SK-N-SH (cell line): ENCODE results near the gene TMC1.

Experiments used
- CHD2 ChIP-seq: fragments of 150-350 bp; IDR thresholded peaks from 2 replicates; pipeline ENCODE4 v1.6.1; 2018; ENCODE audit warnings: low read length; ENCODE audit not compliant: partially characterized antibody
- CTCF ChIP-seq: fragments of 200-600 bp; sonication (generic); IDR thresholded peaks from 2 replicates; pipeline ENCODE4 v1.6.1; 2017; ENCODE audit warnings: antibody characterized with exemption, mild to moderate bottlenecking, moderate library complexity
- FOXM1 ChIP-seq: IDR thresholded peaks from 2 replicates; pipeline ENCODE4 v1.4.0; 2012; ENCODE audit warnings: low read depth, mild to moderate bottlenecking
- GATA2 ChIP-seq: sonication (generic); formaldehyde crosslinking; IDR thresholded peaks from 2 replicates; pipeline ENCODE4 v1.5.0; 2020; ENCODE audit warnings: mild to moderate bottlenecking, missing genetic modification reagents
- MAX ChIP-seq: IDR thresholded peaks from 2 replicates; pipeline ENCODE4 v1.4.0; 2012; ENCODE audit warnings: low read depth
- MXI1 ChIP-seq: IDR thresholded peaks from 2 replicates; pipeline ENCODE4 v1.6.1; 2012; ENCODE audit warnings: mild to moderate bottlenecking, low read depth, low read length, improper control_type of control experiment
- POLR2AphosphoS5 ChIP-seq: IDR thresholded peaks from 2 replicates; pipeline ENCODE4 v1.6.1; 2012; ENCODE audit warnings: low read depth, low read length
- RAD21 ChIP-seq: IDR thresholded peaks from 2 replicates; pipeline ENCODE4 v1.6.1; 2012; ENCODE audit warnings: mild to moderate bottlenecking, low read length
- REST ChIP-seq: IDR thresholded peaks from 2 replicates; pipeline ENCODE4 v1.6.1; 2012; ENCODE audit warnings: mild to moderate bottlenecking, low read depth, low read length, moderate library complexity
- RFX5 ChIP-seq: IDR thresholded peaks from 2 replicates; pipeline ENCODE4 v1.6.1; 2012; ENCODE audit warnings: mild to moderate bottlenecking, improper control_type of control experiment, low read length
- TAF1 ChIP-seq: IDR thresholded peaks from 2 replicates; pipeline ENCODE4 v1.6.1; 2012; ENCODE audit warnings: low read depth, mild to moderate bottlenecking, low read length, moderate library complexity, borderline replicate concordance
- USF1 ChIP-seq: IDR thresholded peaks from 2 replicates; pipeline ENCODE4 v1.4.0; 2012; ENCODE audit warnings: low read depth, borderline replicate concordance
- YY1 ChIP-seq: IDR thresholded peaks from 2 replicates; pipeline ENCODE4 v1.4.0; 2012; ENCODE audit warnings: low read depth, mild to moderate bottlenecking

- TF ChIP-seq CTCF: no peak; the same call in 1 of the 2 replicates
- TF ChIP-seq REST: no peak
- TF ChIP-seq POLR2AphosphoS5: no peak
- no peak for TF ChIP-seq MXI1
- TF ChIP-seq MAX: no peak
- TF ChIP-seq USF1: no peak
- no peak for TF ChIP-seq YY1
- no peak for TF ChIP-seq TAF1
- no peak for TF ChIP-seq FOXM1
- TF ChIP-seq GATA2: no peak
- TF ChIP-seq CHD2: no peak
- TF ChIP-seq RAD21: no peak
- no peak for TF ChIP-seq RFX5
These were observed 197.1 kb downstream of the TMC1 start for GRCh38 chr9:72718503-72718902.
